Measurements from ENCODE around the gene TNIK. TPM values are rescaled to one million over a fixed set of nuclear protein-coding genes. Genes with fewer than 3 reads are reported as not detected.

Gene TNIK
- polyA plus RNA-seq, 1 of the 3 experiments (the other 2 are of a cell fraction), result 19.4 TPM

DNA sequence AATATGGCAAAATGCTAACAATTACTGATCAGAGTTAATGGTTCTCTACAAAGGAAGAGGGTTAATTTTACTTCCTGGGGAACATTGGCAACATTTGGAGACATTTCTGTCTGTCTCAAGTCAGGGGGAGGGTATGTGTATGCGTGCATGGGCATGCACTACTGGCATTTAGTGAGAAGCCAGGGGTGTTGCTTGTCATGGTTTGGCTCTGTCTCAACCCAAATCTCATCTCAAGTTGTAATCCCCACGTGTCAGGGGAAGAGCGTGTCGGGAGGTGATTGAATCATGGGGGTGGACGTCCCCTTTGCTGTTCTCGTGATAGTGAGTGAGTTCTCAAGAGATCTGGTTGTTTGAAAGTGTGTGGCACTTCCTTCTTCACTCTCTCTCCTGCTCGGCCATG lies 28.3 kb upstream of the TNIK start:
- Histone ChIP-seq H3K79me2 (ENCODE audit: insufficient read depth) (no peaks in the 10 kb centered on the region), H4K20me1 (ENCODE audit: insufficient read depth) (no peaks in the 10 kb centered on the region), H2AFZ (ENCODE audit: low read depth) (no peak overlapping the region), H3K36me3 (replicated peaks in 1 of 2; ENCODE audit: control insufficient read depth in 1 of 2, insufficient read depth in 2 of 2, low read length in 1 of 2) (no peaks in the 10 kb centered on the region), H3K27me3 (ENCODE audit: insufficient read depth) (no peaks in the 10 kb centered on the region), H3K27ac (ENCODE audit: low read depth in 2 of 2, low read length in 1 of 2) (no peak overlapping the region), H3K4me1 (ENCODE audit: control insufficient read depth in 1 of 2, insufficient read depth in 2 of 2, low read depth in 1 of 2, low read length in 1 of 2) (no peaks in the 10 kb centered on the region), H3K9ac (no peak overlapping the region), H3F3A (replicated peaks; ENCODE audit: insufficient read depth) (no peaks in the 10 kb centered on the region), H3K9me3 (no peaks in the 10 kb centered on the region), H3K9me2 (no peaks in the 10 kb centered on the region), H3K4me3 (ENCODE audit: low read depth in 2 of 2, low read length in 1 of 2) (no peak overlapping the region), H3K4me2 (no peak overlapping the region)
- WGBS (ENCODE audit: low lambda C conversion rate), result 86% methylated on average over 7 of the region's 7 CpGs
- no peak for DNase-seq
- TF ChIP-seq GATA2 (CRISPR knock-in tag; IDR thresholded peaks at IDR 0.05) (no peak), ZBTB33 (IDR thresholded peaks at IDR 0.05; ENCODE audit: borderline replicate concordance, low read depth) (no peak), USF1 (IDR thresholded peaks at IDR 0.05; ENCODE audit: borderline replicate concordance, low read depth) (no peak), GABPA (IDR thresholded peaks at IDR 0.05; ENCODE audit: low read depth) (no peak), RAD21 (IDR thresholded peaks at IDR 0.05; ENCODE audit: low read length) (no peak), FOSL2 (IDR thresholded peaks at IDR 0.05; ENCODE audit: borderline replicate concordance, low read depth) (no peak), CTCF (IDR thresholded peaks at IDR 0.05) (no peak), SIN3A (IDR thresholded peaks at IDR 0.05; ENCODE audit: borderline replicate concordance, low read depth, low read length) (no peak), RXRA (IDR thresholded peaks at IDR 0.05; ENCODE audit: borderline replicate concordance, low read depth) (no peak)
- CTCF ChIA-PET, result no interaction called here
- POLR2A ChIA-PET, result no interaction called here

- no peaks in the 10 kb centered on the region for H3K79me2 ChIP-seq (ENCODE audit: insufficient read depth)
- H3K27me3 ChIP-seq (ENCODE audit: insufficient read depth), result no peaks in the 10 kb centered on the region
- POLR2A ChIA-PET, result no interaction called here
- WGBS (ENCODE audit: low lambda C conversion rate), result 53% methylated on average over 4 of the region's 4 CpGs
- no peaks in the 10 kb centered on the region for H3K9me2 ChIP-seq
- no peak overlapping the region for H3K9ac ChIP-seq
- no peak overlapping the region for H3K4me3 ChIP-seq (ENCODE audit: low read depth in 2 of 2, low read length in 1 of 2)
- no peak overlapping the region for H2AFZ ChIP-seq (ENCODE audit: low read depth)
- no peak overlapping the region for H3K4me2 ChIP-seq
- no peak for DNase-seq
- H3K36me3 ChIP-seq (replicated peaks in 1 of 2; ENCODE audit: control insufficient read depth in 1 of 2, insufficient read depth in 2 of 2, low read length in 1 of 2), result no peaks in the 10 kb centered on the region
- H4K20me1 ChIP-seq (ENCODE audit: insufficient read depth), result no peaks in the 10 kb centered on the region
- H3K4me1 ChIP-seq (ENCODE audit: control insufficient read depth in 1 of 2, insufficient read depth in 2 of 2, low read depth in 1 of 2, low read length in 1 of 2), result no peaks in the 10 kb centered on the region
- CTCF ChIA-PET, result no interaction called here
- TF ChIP-seq ELF1 (IDR thresholded peaks at IDR 0.05), result no peak
- TF ChIP-seq SMC3 (IDR thresholded peaks at IDR 0.05; ENCODE audit: low read depth, low read length), result no peak
- no peak for TF ChIP-seq RAD21 (IDR thresholded peaks at IDR 0.05; ENCODE audit: low read length)
- TF ChIP-seq CTCF (IDR thresholded peaks at IDR 0.05), result no peak
- TF ChIP-seq TCF12 (IDR thresholded peaks at IDR 0.05), result no peak
- no peak for TF ChIP-seq ZBTB33 (IDR thresholded peaks at IDR 0.05; ENCODE audit: borderline replicate concordance, low read depth)
- TF ChIP-seq, protein P1, sequence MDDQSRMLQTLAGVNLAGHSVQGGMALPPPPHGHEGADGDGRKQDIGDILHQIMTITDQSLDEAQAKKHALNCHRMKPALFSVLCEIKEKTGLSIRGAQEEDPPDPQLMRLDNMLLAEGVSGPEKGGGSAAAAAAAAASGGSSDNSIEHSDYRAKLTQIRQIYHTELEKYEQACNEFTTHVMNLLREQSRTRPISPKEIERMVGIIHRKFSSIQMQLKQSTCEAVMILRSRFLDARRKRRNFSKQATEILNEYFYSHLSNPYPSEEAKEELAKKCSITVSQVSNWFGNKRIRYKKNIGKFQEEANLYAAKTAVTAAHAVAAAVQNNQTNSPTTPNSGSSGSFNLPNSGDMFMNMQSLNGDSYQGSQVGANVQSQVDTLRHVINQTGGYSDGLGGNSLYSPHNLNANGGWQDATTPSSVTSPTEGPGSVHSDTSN (IDR thresholded peaks at IDR 0.05), result no peak
- no peak for TF ChIP-seq FOXM1 (IDR thresholded peaks at IDR 0.05; ENCODE audit: low read depth)
- no peak for TF ChIP-seq MEF2A (IDR thresholded peaks at IDR 0.05; ENCODE audit: borderline replicate concordance, low read depth)
- TF ChIP-seq USF1 (IDR thresholded peaks at IDR 0.05; ENCODE audit: borderline replicate concordance, low read depth), result no peak
- TF ChIP-seq FOSL2 (IDR thresholded peaks at IDR 0.05; ENCODE audit: borderline replicate concordance, low read depth), result no peak
- H3F3A ChIP-seq (replicated peaks; ENCODE audit: insufficient read depth), result no peaks in the 10 kb centered on the region
- H3K27ac ChIP-seq (ENCODE audit: low read depth in 2 of 2, low read length in 1 of 2), result no peak overlapping the region
- no peaks in the 10 kb centered on the region for H3K9me3 ChIP-seq
Observed at GRCh38 chr3:171487382-171487781, 27.2 kb upstream of the TNIK start.
